HG03196 (cell line): ENCODE results near the gene RNU11.
"Not testable (repeated sequence)": the region's sequence is repeated elsewhere in the genome, so short reads cannot be mapped to it uniquely, and the experiment has no call there.

Source experiments
- ATAC-seq: cut with Tn5 transposase; IDR thresholded peaks from one replicate; pipeline ENCODE4 v1.9.1; 2021; ENCODE audit not compliant: unreplicated experiment

Gene RNU11

GRCh38 chr1:28648474-28649198 is at the start of gene RNU11:
Gene RNU11, plus strand, starts transcription at chr1:28648600.
- ATAC-seq: peak; percentile 75

GRCh38 chr1:28601696-28602095 is 46.7 kb upstream of the RNU11 start:
- no peak for ATAC-seq

GRCh38 chr1:28602536-28603439 is 45.6 kb upstream of the RNU11 start:
- no peak for ATAC-seq

GRCh38 chr1:28604411-28604810 is 44.0 kb upstream of the RNU11 start:
- no peak for ATAC-seq

GRCh38 chr1:28604962-28605361 is 43.4 kb upstream of the RNU11 start:
- ATAC-seq: no peak

GRCh38 chr1:28606771-28607170 is 41.6 kb upstream of the RNU11 start:
- no peak for ATAC-seq

- ATAC-seq: no peak
Observed at GRCh38 chr1:28613175-28613574, 35.2 kb upstream of the RNU11 start.

GRCh38 chr1:28631713-28632112 is 16.7 kb upstream of the RNU11 start:
- ATAC-seq: no peak

- no peak for ATAC-seq
Observed at GRCh38 chr1:28632560-28632959, 15.8 kb upstream of the RNU11 start.

GRCh38 chr1:28640766-28641165 is 7.6 kb upstream of the RNU11 start:
- no peak for ATAC-seq

GRCh38 chr1:28642056-28642846 is 6.1 kb upstream of the RNU11 start:
- ATAC-seq: no peak

GRCh38 chr1:28642847-28643635 is 5.4 kb upstream of the RNU11 start, which contains the start of gene TAF12:
Gene TAF12, minus strand, starts transcription at chr1:28643067. Its CDS starts 20,986 bp downstream, at chr1:28622081.
- peak; percentile 76 for ATAC-seq

- ATAC-seq: no peak
Observed at GRCh38 chr1:28644494-28644893, 3.9 kb upstream of the RNU11 start.

- not testable (repeated sequence) for ATAC-seq
Observed at GRCh38 chr1:28645406-28645805, 3.0 kb upstream of the RNU11 start.

- no peak for ATAC-seq
Observed at GRCh38 chr1:28646040-28646439, 2.4 kb upstream of the RNU11 start.

GRCh38 chr1:28648008-28648473 is 359 bp upstream of the RNU11 start:
- ATAC-seq: peak; percentile 75

GRCh38 chr1:28653063-28653462 is 4.7 kb downstream of the RNU11 start:
- ATAC-seq: not testable (repeated sequence)

- ATAC-seq: not testable (repeated sequence)
Observed at GRCh38 chr1:28653870-28654269, 5.5 kb downstream of the RNU11 start.

GRCh38 chr1:28655448-28656311 is 7.3 kb downstream of the RNU11 start:
- ATAC-seq: not testable (repeated sequence)
